NCI-H526 treated with DMSO at 0.1 percent for 48 hours (cell line): ENCODE data around the gene FMN1.

Experiments used
- DNase-seq: peaks from one replicate; lab custom pipeline; 2025; lab: John Stamatoyannopoulos, UW

The FMN1 gene

GRCh38 chr15:33198541-33198940 is 4.0 kb upstream of the FMN1 start:
- no peak for DNase-seq

- no peak for DNase-seq
Observed at GRCh38 chr15:33197636-33198035, 3.1 kb upstream of the FMN1 start.

- no peak for DNase-seq
Observed at GRCh38 chr15:33194237-33194636, 277 bp downstream of the FMN1 start.

GRCh38 chr15:33191591-33191990 is 2.9 kb downstream of the FMN1 start:
- DNase-seq: no peak

- no peak for DNase-seq
Observed at GRCh38 chr15:33190539-33190938, 4.0 kb downstream of the FMN1 start.

- DNase-seq: no peak
Observed at GRCh38 chr15:33188641-33189257, 5.8 kb downstream of the FMN1 start.

- DNase-seq: no peak
Observed at GRCh38 chr15:33188159-33188558, 6.4 kb downstream of the FMN1 start.

GRCh38 chr15:33183334-33183733 is 11.2 kb downstream of the FMN1 start:
- DNase-seq: no peak

GRCh38 chr15:33182926-33183325 is 11.6 kb downstream of the FMN1 start:
- no peak for DNase-seq

- no peak for DNase-seq
Observed at GRCh38 chr15:33182278-33182905, 12.1 kb downstream of the FMN1 start.

GRCh38 chr15:33179874-33180273 is 14.6 kb downstream of the FMN1 start:
- DNase-seq: no peak

- DNase-seq: no peak
Observed at GRCh38 chr15:33171202-33171601, 23.3 kb downstream of the FMN1 start.

GRCh38 chr15:33169625-33170024 is 24.9 kb downstream of the FMN1 start:
- no peak for DNase-seq

- DNase-seq: no peak
Observed at GRCh38 chr15:33168444-33168843, 26.1 kb downstream of the FMN1 start.

- DNase-seq: no peak
Observed at GRCh38 chr15:33163816-33164215, 30.7 kb downstream of the FMN1 start.

GRCh38 chr15:33161209-33161608 is 33.3 kb downstream of the FMN1 start:
- DNase-seq: no peak

- no peak for DNase-seq
Observed at GRCh38 chr15:33160581-33161165, 33.8 kb downstream of the FMN1 start.

- DNase-seq: no peak
Observed at GRCh38 chr15:33159726-33160453, 34.6 kb downstream of the FMN1 start.

- no peak for DNase-seq
Observed at GRCh38 chr15:33158366-33158765, 36.1 kb downstream of the FMN1 start.

- DNase-seq: no peak
Observed at GRCh38 chr15:33157371-33158037, 37.0 kb downstream of the FMN1 start.

- peak; percentile 11 for DNase-seq
Observed at GRCh38 chr15:33155691-33156420, 38.7 kb downstream of the FMN1 start.
